Liver (tissue), 3 donors: ENCODE results near the gene CATSPER3.

Experiments used
- EGR1 ChIP-seq, 2 donors: IDR thresholded peaks; 2 replicates each; pipeline ENCODE4 v1.6.1; 2016 to 2018; ENCODE audit warnings: antibody characterized with exemption in 2 of 2, low read depth in 2 of 2
- GABPA ChIP-seq, 2 donors: IDR thresholded peaks in 1 of 2; conservative IDR thresholded peaks in 1 of 2; 2 replicates each; pipeline ENCODE4 v1.6.1; 2016; ENCODE audit warnings: antibody characterized with exemption in 2 of 2, mild to moderate bottlenecking in 1 of 2, moderate library complexity in 1 of 2
- JUND ChIP-seq, 2 donors: IDR thresholded peaks; 2 replicates each; pipeline ENCODE4 v1.6.1; 2016; ENCODE audit warnings: antibody characterized with exemption in 2 of 2
- RAD21 ChIP-seq, 2 donors: IDR thresholded peaks; 2 replicates each; pipeline ENCODE4 v1.6.1; 2016; ENCODE audit warnings: antibody characterized with exemption in 2 of 2, mild to moderate bottlenecking in 2 of 2
- SP1 ChIP-seq: IDR thresholded peaks from 2 replicates; pipeline ENCODE4 v1.6.1; 2018; ENCODE audit warnings: antibody characterized with exemption, mild to moderate bottlenecking
- TAF1 ChIP-seq: conservative IDR thresholded peaks from 2 replicates; pipeline ENCODE4 v1.6.1; 2016; ENCODE audit warnings: antibody characterized with exemption, mild to moderate bottlenecking
- YY1 ChIP-seq: IDR thresholded peaks from 2 replicates; pipeline ENCODE4 v1.6.1; 2016; ENCODE audit warnings: antibody characterized with exemption, mild to moderate bottlenecking
- TF ChIP-seq, protein P1 (sequence below): IDR thresholded peaks from 2 replicates; pipeline ENCODE4 v1.6.1; 2016; ENCODE audit warnings: antibody characterized with exemption
- TF ChIP-seq, protein P2 (sequence below): fragments of 150-350 bp; IDR thresholded peaks from 2 replicates; pipeline ENCODE4 v1.5.1; 2017; ENCODE audit warnings: improper control_type of control experiment, low read depth, low read length; ENCODE audit not compliant: missing input control
- TF ChIP-seq, protein P3 (sequence below): IDR thresholded peaks from 2 replicates; pipeline ENCODE4 v1.6.1; 2016; ENCODE audit warnings: antibody characterized with exemption
- TF ChIP-seq, protein P4 (sequence below): IDR thresholded peaks from 2 replicates; pipeline ENCODE4 v1.6.1; 2016; ENCODE audit warnings: antibody characterized with exemption
- TF ChIP-seq, protein P5 (sequence below): IDR thresholded peaks from 2 replicates; pipeline ENCODE4 v1.6.1; 2016; ENCODE audit warnings: antibody characterized with exemption, mild to moderate bottlenecking
- donor health status: healthy.
- donor health status: healthy.

DNA sequence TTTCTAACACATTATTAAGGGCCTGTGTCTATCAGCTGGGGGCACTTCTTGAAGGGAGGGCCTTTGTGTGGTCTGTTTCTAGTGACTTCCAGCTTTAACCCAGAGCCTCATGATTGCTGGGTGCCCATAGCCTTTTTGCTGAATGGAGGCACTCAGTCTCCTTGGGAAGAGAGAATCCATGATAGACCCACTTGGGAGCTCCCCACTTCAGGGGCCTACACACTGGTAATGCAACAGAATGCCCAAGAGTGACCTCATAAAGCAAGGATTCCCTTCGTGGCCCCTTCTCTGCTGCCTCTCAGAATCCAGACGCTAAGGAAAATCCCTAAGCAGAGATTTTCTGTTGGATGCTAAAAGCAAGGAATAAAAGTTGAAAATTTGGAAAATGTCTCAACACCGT, at the start of gene CATSPER3:
- TF ChIP-seq, protein P1, sequence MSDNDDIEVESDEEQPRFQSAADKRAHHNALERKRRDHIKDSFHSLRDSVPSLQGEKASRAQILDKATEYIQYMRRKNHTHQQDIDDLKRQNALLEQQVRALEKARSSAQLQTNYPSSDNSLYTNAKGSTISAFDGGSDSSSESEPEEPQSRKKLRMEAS: no peak
- TF ChIP-seq, protein P2, sequence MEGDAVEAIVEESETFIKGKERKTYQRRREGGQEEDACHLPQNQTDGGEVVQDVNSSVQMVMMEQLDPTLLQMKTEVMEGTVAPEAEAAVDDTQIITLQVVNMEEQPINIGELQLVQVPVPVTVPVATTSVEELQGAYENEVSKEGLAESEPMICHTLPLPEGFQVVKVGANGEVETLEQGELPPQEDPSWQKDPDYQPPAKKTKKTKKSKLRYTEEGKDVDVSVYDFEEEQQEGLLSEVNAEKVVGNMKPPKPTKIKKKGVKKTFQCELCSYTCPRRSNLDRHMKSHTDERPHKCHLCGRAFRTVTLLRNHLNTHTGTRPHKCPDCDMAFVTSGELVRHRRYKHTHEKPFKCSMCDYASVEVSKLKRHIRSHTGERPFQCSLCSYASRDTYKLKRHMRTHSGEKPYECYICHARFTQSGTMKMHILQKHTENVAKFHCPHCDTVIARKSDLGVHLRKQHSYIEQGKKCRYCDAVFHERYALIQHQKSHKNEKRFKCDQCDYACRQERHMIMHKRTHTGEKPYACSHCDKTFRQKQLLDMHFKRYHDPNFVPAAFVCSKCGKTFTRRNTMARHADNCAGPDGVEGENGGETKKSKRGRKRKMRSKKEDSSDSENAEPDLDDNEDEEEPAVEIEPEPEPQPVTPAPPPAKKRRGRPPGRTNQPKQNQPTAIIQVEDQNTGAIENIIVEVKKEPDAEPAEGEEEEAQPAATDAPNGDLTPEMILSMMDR: no peak
- TF ChIP-seq GABPA (IDR thresholded peaks at IDR 0.05 in 1 of 2, conservative IDR thresholded peaks at IDR 0.05 in 1 of 2) (no peak), TAF1 (no peak), EGR1 (IDR thresholded peaks at IDR 0.05; ENCODE audit: low read depth in 2 of 2) (no peak), JUND (IDR thresholded peaks at IDR 0.05) (no peak), RAD21 (IDR thresholded peaks at IDR 0.05) (no peak), YY1 (no peak), SP1 (no peak)
- TF ChIP-seq, protein P3, sequence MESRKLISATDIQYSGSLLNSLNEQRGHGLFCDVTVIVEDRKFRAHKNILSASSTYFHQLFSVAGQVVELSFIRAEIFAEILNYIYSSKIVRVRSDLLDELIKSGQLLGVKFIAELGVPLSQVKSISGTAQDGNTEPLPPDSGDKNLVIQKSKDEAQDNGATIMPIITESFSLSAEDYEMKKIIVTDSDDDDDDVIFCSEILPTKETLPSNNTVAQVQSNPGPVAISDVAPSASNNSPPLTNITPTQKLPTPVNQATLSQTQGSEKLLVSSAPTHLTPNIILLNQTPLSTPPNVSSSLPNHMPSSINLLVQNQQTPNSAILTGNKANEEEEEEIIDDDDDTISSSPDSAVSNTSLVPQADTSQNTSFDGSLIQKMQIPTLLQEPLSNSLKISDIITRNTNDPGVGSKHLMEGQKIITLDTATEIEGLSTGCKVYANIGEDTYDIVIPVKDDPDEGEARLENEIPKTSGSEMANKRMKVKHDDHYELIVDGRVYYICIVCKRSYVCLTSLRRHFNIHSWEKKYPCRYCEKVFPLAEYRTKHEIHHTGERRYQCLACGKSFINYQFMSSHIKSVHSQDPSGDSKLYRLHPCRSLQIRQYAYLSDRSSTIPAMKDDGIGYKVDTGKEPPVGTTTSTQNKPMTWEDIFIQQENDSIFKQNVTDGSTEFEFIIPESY: no peak
- TF ChIP-seq, protein P4, sequence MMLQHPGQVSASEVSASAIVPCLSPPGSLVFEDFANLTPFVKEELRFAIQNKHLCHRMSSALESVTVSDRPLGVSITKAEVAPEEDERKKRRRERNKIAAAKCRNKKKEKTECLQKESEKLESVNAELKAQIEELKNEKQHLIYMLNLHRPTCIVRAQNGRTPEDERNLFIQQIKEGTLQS: no peak
- TF ChIP-seq, protein P5, sequence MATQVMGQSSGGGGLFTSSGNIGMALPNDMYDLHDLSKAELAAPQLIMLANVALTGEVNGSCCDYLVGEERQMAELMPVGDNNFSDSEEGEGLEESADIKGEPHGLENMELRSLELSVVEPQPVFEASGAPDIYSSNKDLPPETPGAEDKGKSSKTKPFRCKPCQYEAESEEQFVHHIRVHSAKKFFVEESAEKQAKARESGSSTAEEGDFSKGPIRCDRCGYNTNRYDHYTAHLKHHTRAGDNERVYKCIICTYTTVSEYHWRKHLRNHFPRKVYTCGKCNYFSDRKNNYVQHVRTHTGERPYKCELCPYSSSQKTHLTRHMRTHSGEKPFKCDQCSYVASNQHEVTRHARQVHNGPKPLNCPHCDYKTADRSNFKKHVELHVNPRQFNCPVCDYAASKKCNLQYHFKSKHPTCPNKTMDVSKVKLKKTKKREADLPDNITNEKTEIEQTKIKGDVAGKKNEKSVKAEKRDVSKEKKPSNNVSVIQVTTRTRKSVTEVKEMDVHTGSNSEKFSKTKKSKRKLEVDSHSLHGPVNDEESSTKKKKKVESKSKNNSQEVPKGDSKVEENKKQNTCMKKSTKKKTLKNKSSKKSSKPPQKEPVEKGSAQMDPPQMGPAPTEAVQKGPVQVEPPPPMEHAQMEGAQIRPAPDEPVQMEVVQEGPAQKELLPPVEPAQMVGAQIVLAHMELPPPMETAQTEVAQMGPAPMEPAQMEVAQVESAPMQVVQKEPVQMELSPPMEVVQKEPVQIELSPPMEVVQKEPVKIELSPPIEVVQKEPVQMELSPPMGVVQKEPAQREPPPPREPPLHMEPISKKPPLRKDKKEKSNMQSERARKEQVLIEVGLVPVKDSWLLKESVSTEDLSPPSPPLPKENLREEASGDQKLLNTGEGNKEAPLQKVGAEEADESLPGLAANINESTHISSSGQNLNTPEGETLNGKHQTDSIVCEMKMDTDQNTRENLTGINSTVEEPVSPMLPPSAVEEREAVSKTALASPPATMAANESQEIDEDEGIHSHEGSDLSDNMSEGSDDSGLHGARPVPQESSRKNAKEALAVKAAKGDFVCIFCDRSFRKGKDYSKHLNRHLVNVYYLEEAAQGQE: no peak
